Activated CD4-positive, alpha-beta T cell treated with anti-CD3 and anti-CD28 coated beads, Interleukin-2, amount 10 ng/mL, durations not matched to agents 7 days and 5 days (primary cell): ENCODE measurements around the gene PDC. TPM values are rescaled to one million over a fixed set of nuclear protein-coding genes. Genes with fewer than 3 reads are reported as not detected.

Experiments used
- CTCF ChIA-PET: fragments of 350-600 bp; sonication (Branson Sonifier 250); formaldehyde crosslinking; loops from one replicate; lab custom pipeline; 2021; ENCODE audit warnings: antibody characterized with exemption; lab: Charles Lee
- POLR2A ChIA-PET: fragments of 350-600 bp; sonication (Branson Sonifier 250); formaldehyde crosslinking; loops from one replicate; lab custom pipeline; 2021; ENCODE audit warnings: antibody characterized with exemption; lab: Charles Lee
- DNase-seq: peaks from one replicate; pipeline ENCODE4 v3.0.0-alpha.2; 2020
- H3K27ac Mint-ChIP-seq: one replicate; pipeline ENCODE4 v1.8.0; 2021; ENCODE audit warnings: mild to moderate bottlenecking, moderate library complexity, mixed read lengths
- H3K27me3 Mint-ChIP-seq: one replicate; pipeline ENCODE4 v1.8.0; 2021; ENCODE audit warnings: mixed read lengths
- H3K36me3 Mint-ChIP-seq: one replicate; pipeline ENCODE4 v1.8.0; 2021; ENCODE audit warnings: low read depth, mixed read lengths
- H3K4me1 Mint-ChIP-seq: one replicate; pipeline ENCODE4 v1.8.0; 2021; ENCODE audit warnings: mixed read lengths
- H3K4me3 Mint-ChIP-seq: one replicate; pipeline ENCODE4 v1.8.0; 2021; ENCODE audit warnings: mild to moderate bottlenecking, moderate library complexity, mixed read lengths
- H3K9me3 Mint-ChIP-seq: one replicate; pipeline ENCODE4 v1.8.0; 2021; ENCODE audit warnings: mixed read lengths
- total RNA-seq, 2 experiments: library from RNA; stranded (reverse); gene quantifications; one replicate each; pipeline ENCODE4 v1.2.3, GENCODE V29; 2021

The PDC gene
- total RNA-seq, 2 experiments from 2014 or later = not detected

DNA sequence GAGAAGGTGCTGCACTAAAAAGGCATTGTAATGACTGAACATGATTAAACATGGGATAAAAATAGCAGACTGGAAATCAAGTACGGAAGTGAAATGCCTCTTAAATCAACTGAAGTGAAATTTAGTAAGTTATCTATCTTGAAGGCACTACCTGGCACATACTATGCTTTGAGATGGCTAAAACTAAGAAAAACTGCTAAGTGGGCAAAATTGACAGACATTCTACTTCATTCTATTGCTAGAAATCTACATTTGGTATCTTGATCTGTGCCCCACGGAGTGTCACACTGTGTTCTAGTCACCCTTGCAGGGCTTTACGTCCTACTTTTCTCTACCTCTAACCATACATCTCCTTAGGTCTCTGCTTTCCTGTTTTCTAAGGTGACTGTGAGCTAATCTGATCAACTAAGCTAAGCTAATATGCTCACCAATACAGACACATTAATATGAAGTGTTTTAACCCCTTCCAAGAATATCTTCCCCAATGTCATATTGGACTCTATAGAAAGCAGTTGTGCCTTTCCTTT is 4.1 kb downstream of the PDC start:
- DNase-seq = no peak
- Mint-ChIP-seq H3K9me3 (no peaks in the 10 kb centered on the region), H3K36me3 (no peaks in the 10 kb centered on the region), H3K4me3 (no peak overlapping the region), H3K27ac (no peak overlapping the region), H3K4me1 (no peaks in the 10 kb centered on the region), H3K27me3 (peaks cover 4% of the 10 kb centered on the region)
- ChIA-PET CTCF (no interaction called here), POLR2A (no interaction called here)

DNA sequence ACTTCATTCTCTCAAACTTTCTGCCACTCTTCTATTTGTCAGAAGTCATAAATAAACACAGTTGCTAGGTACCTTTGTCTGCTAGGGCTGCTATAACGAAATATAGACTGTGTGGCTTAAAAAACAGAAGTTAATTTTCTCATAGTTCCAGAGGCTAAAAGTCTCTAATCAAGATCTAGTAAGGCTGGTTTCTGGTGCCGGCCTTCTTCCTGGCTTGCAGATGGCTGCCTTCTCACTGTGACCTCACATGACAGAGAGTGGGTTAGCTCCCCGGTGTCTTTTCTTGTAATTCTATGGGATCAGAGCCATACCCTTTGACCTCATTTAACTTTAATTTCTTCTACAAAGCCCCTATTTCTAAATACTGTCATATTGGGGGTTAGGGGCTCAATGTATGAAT is 5.9 kb downstream of the PDC start:
- Mint-ChIP-seq H3K4me1 (no peaks in the 10 kb centered on the region), H3K27me3 (no peaks in the 10 kb centered on the region), H3K36me3 (no peaks in the 10 kb centered on the region), H3K4me3 (no peak overlapping the region), H3K27ac (no peak overlapping the region), H3K9me3 (no peaks in the 10 kb centered on the region)
- DNase-seq = no peak
- POLR2A ChIA-PET = no interaction called here
- CTCF ChIA-PET = interaction anchor here (0.5 kb wide), 1 partner anchor 245 kb away, joined by 3 read pairs; no protein-coding TSS in a partner anchor

DNA sequence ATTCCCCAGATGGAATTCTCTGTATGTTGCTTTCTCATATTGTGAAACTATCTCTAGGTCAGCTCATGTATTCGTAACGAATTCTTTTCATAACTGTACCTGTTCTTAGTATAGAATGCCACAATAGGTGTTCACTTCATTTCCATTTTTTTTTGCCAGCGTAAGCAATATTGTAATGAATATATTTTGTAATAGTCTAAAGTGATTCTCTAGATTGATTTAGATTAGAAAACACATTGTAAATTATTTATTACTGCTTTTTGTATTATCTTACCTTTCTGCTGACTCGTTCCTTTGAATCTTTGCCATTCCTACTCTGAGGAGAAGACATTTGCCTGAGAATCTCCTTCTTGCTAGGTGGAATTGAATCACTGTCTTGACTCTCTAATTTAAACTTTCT is 14.8 kb downstream of the PDC start:
- Mint-ChIP-seq H3K9me3 (no peaks in the 10 kb centered on the region), H3K36me3 (no peaks in the 10 kb centered on the region), H3K4me1 (peaks cover 12% of the 10 kb centered on the region), H3K4me3 (no peak overlapping the region), H3K27ac (no peak overlapping the region), H3K27me3 (no peaks in the 10 kb centered on the region)
- no peak for DNase-seq
- POLR2A ChIA-PET = no interaction called here
- CTCF ChIA-PET = interaction anchor here (0.6 kb wide), 1 partner anchor 51 kb away, joined by 3 read pairs; no protein-coding TSS in a partner anchor

DNA sequence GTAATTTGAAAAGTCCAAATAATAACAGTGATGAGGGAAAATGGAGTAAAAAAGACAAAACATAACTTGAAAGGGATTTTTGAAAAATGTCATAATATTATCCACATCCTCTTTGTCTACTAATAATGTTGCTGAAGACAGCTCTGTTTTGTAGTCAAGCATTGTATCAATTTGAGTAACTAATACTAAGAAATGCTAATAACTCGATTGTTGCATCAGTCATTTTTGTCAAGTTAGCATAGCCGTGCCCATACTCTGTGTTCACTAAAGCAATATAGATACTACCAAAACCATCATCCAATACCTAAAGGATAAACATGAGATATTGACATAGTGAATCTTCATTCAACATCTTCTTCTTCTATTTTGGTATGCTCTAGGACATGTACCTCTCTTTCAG is 17.3 kb downstream of the PDC start:
- no peaks in the 10 kb centered on the region for H3K36me3 Mint-ChIP-seq
- no peak overlapping the region for H3K27ac Mint-ChIP-seq
- DNase-seq = no peak
- no peaks in the 10 kb centered on the region for H3K9me3 Mint-ChIP-seq
- H3K4me1 Mint-ChIP-seq = peaks cover 12% of the 10 kb centered on the region
- ChIA-PET CTCF (no interaction called here), POLR2A (no interaction called here)
- no peak overlapping the region for H3K4me3 Mint-ChIP-seq
- no peaks in the 10 kb centered on the region for H3K27me3 Mint-ChIP-seq

DNA sequence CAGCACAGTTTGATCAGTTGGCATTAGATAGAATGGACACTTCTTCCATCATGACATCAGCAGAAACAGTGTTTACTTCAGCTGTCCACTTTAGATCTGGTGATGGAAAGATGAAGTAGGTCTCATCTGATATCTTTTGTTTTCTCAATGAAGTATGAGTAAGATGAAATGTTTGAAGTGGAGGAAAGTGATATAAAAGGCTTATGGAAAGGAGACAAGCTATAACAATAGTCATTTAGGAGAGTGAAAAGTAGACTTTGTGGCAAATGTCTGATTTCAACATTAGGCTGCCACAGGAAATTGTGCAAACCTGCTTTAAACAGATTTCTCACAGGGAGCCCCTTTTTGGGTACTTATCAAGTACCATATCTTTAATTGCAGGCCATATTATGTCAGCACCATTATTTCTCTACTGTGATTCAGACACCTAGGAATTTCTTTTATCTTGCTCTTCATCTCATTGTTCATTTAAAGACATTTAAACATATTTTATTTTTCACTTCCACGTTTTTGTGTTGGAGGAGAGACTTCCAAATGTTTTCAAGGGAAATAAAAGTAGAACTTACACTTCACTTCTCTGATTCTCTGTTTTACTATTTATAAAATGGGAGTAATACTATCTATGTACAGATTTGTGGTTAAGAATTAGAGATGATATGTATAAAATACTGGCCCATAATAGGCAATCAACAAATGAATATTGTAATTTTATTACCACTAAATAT is 18.1 kb downstream of the PDC start:
- H3K27ac Mint-ChIP-seq = no peak overlapping the region
- no peaks in the 10 kb centered on the region for H3K9me3 Mint-ChIP-seq
- ChIA-PET POLR2A (no interaction called here), CTCF (no interaction called here)
- no peak for DNase-seq
- peaks cover 12% of the 10 kb centered on the region for H3K4me1 Mint-ChIP-seq
- no peaks in the 10 kb centered on the region for H3K36me3 Mint-ChIP-seq
- no peak overlapping the region for H3K4me3 Mint-ChIP-seq
- no peaks in the 10 kb centered on the region for H3K27me3 Mint-ChIP-seq

DNA sequence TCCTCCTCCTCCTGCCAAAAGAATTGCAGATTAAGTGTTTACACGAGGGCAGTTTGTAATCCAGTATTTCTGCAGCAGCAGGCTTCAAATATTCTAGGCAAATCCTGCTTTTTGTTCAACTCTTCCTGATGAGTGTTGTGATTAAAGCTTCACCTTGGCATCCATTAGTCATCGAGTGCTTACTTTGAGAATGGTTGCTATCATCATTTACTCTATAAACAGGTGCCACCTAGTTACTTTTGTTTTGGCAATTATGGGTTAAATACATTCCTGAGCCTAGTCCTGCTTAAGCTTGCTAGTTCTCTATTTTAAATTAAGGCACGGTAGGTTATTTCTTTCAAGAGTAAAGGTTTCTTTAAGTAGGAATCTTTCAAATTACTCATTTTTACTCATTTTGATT is 20.3 kb downstream of the PDC start:
- DNase-seq = no peak
- Mint-ChIP-seq H3K27me3 (no peaks in the 10 kb centered on the region), H3K36me3 (no peaks in the 10 kb centered on the region), H3K4me1 (peaks cover 12% of the 10 kb centered on the region), H3K4me3 (no peak overlapping the region), H3K9me3 (no peaks in the 10 kb centered on the region), H3K27ac (no peak overlapping the region)
- POLR2A ChIA-PET = no interaction called here
- CTCF ChIA-PET = interaction anchor here (1.4 kb wide), 1 partner anchor 21 kb away, joined by 3 read pairs; no protein-coding TSS in a partner anchor

DNA sequence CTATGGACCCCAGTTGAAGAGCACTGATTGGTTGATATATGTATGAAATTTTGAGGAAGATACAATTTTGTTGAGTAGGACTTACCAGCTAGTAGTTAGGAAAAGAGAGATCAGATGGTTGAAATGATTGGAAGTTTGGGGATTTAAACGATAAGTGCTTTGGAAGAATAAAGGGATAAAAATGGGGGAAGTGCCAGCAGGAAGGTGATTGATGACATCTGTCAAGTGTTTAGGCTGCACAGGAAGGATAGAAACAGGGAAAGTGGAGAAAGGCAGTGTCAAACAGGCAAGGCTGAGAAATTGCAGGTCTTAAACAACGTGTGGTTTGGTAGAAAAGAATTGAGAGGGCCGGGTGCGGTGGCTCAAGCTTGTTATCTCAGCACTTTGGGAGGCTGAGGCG is 22.3 kb downstream of the PDC start:
- H3K36me3 Mint-ChIP-seq = no peaks in the 10 kb centered on the region
- ChIA-PET CTCF (no interaction called here), POLR2A (no interaction called here)
- H3K4me3 Mint-ChIP-seq = no peak overlapping the region
- no peak for DNase-seq
- peaks cover 17% of the 10 kb centered on the region for H3K4me1 Mint-ChIP-seq
- H3K27me3 Mint-ChIP-seq = no peaks in the 10 kb centered on the region
- H3K9me3 Mint-ChIP-seq = no peaks in the 10 kb centered on the region
- H3K27ac Mint-ChIP-seq = no peak overlapping the region

DNA sequence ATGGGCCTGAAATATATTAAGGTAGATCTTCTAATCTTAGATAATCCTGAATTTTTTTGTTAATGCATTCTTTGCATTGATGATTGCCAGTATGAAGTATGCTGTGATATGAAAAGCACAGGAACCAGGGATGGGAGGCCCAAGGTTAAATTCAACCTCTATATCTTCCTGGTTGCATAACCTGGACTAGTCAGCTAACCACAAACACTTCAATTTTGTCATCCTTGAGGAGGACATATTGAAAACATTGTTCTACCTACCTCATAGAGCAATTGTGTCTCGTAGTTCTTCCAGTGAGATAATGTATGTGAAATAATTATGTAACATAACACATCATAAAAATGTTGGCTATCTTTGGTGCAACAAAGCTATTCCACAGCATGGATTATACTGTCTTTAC is 25.6 kb downstream of the PDC start:
- H3K4me3 Mint-ChIP-seq = no peak overlapping the region
- no peak overlapping the region for H3K27ac Mint-ChIP-seq
- DNase-seq = no peak
- ChIA-PET CTCF (no interaction called here), POLR2A (no interaction called here)
- H3K4me1 Mint-ChIP-seq = peaks cover 5% of the 10 kb centered on the region
- no peaks in the 10 kb centered on the region for H3K9me3 Mint-ChIP-seq
- peaks cover 1% of the 10 kb centered on the region for H3K36me3 Mint-ChIP-seq
- no peaks in the 10 kb centered on the region for H3K27me3 Mint-ChIP-seq

DNA sequence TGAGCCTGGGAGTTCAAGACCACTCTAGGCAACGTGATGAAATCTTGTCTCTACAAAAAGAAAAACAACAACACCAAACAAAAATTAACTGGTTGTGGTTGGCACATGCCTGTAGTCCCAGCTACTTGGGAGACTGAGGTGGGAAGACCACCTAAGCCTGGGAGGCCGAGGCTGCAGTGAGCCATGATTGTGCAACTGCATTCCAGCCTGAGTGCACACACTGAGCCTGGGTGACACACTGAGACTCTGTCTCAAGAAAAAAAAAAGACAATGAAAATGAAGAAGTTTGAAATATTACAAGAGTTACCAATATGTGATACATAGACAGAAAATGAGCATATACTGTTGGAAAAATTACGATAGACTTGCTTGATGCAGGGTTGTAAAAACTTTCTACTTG is 31.9 kb downstream of the PDC start:
- ChIA-PET CTCF (no interaction called here), POLR2A (no interaction called here)
- H3K4me3 Mint-ChIP-seq = no peak overlapping the region
- no peak overlapping the region for H3K27ac Mint-ChIP-seq
- H3K36me3 Mint-ChIP-seq = peaks cover 19% of the 10 kb centered on the region
- H3K27me3 Mint-ChIP-seq = no peaks in the 10 kb centered on the region
- H3K4me1 Mint-ChIP-seq = peaks cover 17% of the 10 kb centered on the region
- no peak for DNase-seq
- peaks cover 7% of the 10 kb centered on the region for H3K9me3 Mint-ChIP-seq

DNA sequence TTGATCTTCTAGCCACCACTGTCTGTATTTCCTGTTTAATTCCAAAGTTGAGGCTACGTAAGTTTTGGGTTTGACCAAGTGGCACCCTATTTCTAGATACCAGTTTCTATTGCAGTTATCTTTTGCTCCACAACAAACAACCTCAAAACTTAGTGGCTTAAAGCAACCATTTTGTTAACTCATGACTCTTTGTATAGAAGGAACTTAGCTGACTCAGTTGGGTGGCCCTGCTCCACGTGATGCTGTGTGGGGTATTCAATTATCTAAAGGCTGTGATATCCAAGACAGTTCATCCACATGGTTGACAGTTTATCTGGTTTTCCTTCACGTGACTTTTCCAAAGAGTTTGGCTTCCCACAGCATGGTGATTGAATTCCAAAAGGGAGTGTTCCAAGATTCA is 34.8 kb downstream of the PDC start:
- Mint-ChIP-seq H3K4me1 (peaks cover 21% of the 10 kb centered on the region), H3K9me3 (peaks cover 7% of the 10 kb centered on the region), H3K4me3 (no peak overlapping the region), H3K36me3 (peaks cover 22% of the 10 kb centered on the region), H3K27me3 (no peaks in the 10 kb centered on the region), H3K27ac (no peak overlapping the region)
- ChIA-PET CTCF (no interaction called here), POLR2A (no interaction called here)
- no peak for DNase-seq

DNA sequence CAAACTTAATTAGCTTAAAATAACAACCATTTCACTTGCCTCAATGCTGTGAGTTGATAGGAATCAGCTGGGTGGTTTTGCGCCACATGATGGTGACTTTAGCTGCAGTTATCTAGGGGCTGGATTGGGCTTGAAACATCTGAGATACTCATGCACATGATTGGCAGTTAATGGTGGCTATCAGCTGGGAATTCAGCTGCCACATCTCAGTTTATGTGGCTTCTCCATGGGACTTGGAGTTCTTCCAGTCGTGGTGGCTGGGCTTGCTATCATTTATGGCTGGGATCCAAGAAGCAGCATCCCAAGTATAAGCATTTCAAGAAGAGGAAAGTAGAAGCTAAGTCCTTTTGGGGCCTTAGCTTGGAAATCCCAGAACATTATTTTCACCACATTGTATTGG is 36.4 kb downstream of the PDC start:
- POLR2A ChIA-PET = no interaction called here
- peaks cover 25% of the 10 kb centered on the region for H3K36me3 Mint-ChIP-seq

DNA sequence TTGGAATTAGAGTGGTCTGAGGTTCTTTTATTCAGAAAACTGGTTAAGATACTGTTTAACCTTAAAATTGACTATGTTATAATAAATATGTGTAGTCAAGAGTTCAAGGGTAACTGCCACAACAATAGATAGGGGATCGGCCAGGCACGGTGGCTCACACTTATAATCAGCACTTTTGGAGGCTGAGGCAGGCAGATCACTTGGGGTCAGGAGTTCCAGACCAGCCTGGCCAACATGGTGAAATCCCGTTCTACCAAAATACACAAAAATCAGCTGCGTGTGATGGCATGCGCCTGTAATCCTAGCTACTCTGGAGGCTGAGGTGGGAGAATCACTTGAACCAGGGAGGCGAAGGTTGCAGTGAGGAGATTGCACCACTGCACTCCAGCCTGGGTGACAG is 39.5 kb downstream of the PDC start:
- Mint-ChIP-seq H3K27ac (peak overlapping the region; percentile 68), H3K9me3 (peaks cover 7% of the 10 kb centered on the region), H3K4me1 (peaks cover 31% of the 10 kb centered on the region), H3K4me3 (no peak overlapping the region), H3K36me3 (peaks cover 33% of the 10 kb centered on the region), H3K27me3 (no peaks in the 10 kb centered on the region)
- no peak for DNase-seq
- ChIA-PET CTCF (no interaction called here), POLR2A (no interaction called here)

More for the DNA sequence above, 36.4 kb downstream of the PDC start:
- Mint-ChIP-seq H3K4me1 (peaks cover 32% of the 10 kb centered on the region), H3K9me3 (peaks cover 7% of the 10 kb centered on the region), H3K4me3 (no peak overlapping the region), H3K27me3 (no peaks in the 10 kb centered on the region), H3K27ac (no peak overlapping the region)
- CTCF ChIA-PET = no interaction called here
- DNase-seq = no peak

DNA sequence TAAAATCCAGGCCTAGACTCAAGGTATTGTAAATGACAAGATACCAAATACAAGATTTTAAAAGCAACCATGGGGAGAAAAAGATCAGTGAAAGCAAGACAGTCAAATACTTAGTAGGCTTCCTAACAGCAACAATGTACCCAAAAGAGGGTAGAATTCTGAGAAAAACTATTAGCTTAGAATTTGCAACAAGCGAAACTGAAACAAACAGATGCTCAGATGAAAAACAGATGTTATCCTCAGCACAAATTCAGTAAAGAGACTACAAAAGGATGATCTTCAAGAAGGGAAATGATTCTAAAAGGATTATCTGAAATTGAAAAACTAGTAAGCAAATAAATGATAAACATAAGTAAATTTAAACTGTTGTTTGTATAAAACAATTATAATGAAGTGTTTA is 40.0 kb downstream of the PDC start:
- peaks cover 28% of the 10 kb centered on the region for H3K36me3 Mint-ChIP-seq
- peak overlapping the region; percentile 91 for H3K27ac Mint-ChIP-seq
- peaks cover 1% of the 10 kb centered on the region for H3K9me3 Mint-ChIP-seq
- H3K4me3 Mint-ChIP-seq = peak overlapping the region; percentile 41
- H3K4me1 Mint-ChIP-seq = peaks cover 26% of the 10 kb centered on the region
- ChIA-PET POLR2A (interaction anchor here (0.7 kb wide), 1 partner anchor 11 kb away, joined by 6 read pairs; no protein-coding TSS in a partner anchor), CTCF (interaction anchor here (1.0 kb wide), 1 partner anchor 30 kb away, joined by 3 read pairs; no protein-coding TSS in a partner anchor)
- no peak for DNase-seq
- H3K27me3 Mint-ChIP-seq = no peaks in the 10 kb centered on the region
